ENCODE data around the gene RSRC1.

DNA sequence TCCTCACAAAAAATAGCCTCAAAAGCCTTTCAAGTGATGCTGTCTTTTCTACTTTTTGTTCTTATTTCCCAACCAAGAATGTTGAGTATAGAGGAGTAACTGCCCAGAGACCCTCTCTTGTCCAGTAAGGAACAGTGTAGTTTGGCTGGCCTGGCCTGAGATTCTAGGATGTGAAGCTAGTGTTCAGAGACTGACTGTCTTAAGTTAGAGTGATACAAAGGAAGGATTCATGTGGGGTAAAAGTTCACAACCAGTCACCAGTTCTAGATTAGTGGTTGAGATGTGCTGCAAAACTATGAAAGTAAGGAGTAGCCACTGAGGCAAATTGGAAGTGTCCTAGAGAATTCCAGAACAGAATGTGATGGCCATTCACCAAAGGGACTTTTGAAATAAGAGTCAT, 49.1 kb downstream of the RSRC1 start:
- TF ChIP-seq, protein P1, sequence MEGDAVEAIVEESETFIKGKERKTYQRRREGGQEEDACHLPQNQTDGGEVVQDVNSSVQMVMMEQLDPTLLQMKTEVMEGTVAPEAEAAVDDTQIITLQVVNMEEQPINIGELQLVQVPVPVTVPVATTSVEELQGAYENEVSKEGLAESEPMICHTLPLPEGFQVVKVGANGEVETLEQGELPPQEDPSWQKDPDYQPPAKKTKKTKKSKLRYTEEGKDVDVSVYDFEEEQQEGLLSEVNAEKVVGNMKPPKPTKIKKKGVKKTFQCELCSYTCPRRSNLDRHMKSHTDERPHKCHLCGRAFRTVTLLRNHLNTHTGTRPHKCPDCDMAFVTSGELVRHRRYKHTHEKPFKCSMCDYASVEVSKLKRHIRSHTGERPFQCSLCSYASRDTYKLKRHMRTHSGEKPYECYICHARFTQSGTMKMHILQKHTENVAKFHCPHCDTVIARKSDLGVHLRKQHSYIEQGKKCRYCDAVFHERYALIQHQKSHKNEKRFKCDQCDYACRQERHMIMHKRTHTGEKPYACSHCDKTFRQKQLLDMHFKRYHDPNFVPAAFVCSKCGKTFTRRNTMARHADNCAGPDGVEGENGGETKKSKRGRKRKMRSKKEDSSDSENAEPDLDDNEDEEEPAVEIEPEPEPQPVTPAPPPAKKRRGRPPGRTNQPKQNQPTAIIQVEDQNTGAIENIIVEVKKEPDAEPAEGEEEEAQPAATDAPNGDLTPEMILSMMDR (IDR thresholded peaks at IDR 0.05) = no peak
- TF ChIP-seq POLR2A (IDR thresholded peaks at IDR 0.05) (no peak), POLR2AphosphoS5 (IDR thresholded peaks at IDR 0.05; ENCODE audit: insufficient read depth in 1 of 2, low read depth in 1 of 2) (no peak)
